Left ventricle myocardium inferior (tissue), 1 donor: ENCODE data around the gene BCL3. TPM values are rescaled to one million over a fixed set of nuclear protein-coding genes. Genes with fewer than 3 reads are reported as not detected.

Source experiments
- DNase-seq: peaks from one replicate; pipeline ENCODE4 v3.0.0-alpha.2; 2020
- H3K27ac ChIP-seq: fragments of 200-600 bp; replicated peaks from 2 replicates; pipeline ENCODE4 v1.8.0; 2021
- H3K27me3 ChIP-seq: fragments of 200-600 bp; 2 replicates; pipeline ENCODE4 v1.8.0; 2021; ENCODE audit warnings: low read depth
- H3K36me3 ChIP-seq: fragments of 200-600 bp; 2 replicates; pipeline ENCODE4 v1.8.0; 2021
- H3K4me1 ChIP-seq: fragments of 200-600 bp; 2 replicates; pipeline ENCODE4 v1.8.0; 2021
- H3K4me3 ChIP-seq: fragments of 200-600 bp; 2 replicates; pipeline ENCODE4 v1.8.0; 2021; ENCODE audit warnings: mild to moderate bottlenecking, moderate library complexity
- H3K9me3 ChIP-seq: fragments of 200-600 bp; replicated peaks from 2 replicates; pipeline ENCODE4 v1.8.0; 2021
- intact Hi-C: fragments of 100-400 bp; cut with micrococcal nuclease; formaldehyde crosslinking; loops from one replicate; pipeline ENCODE4 v1.11.0; 2022
- total RNA-seq: library from RNA; stranded (reverse); fragmentation: NEBNext Ultra II Directional; extraction: Animal tissue kit (Norgen Biotek cat#: 25700); gene quantifications from one replicate; pipeline ENCODE4 v1.2.1, GENCODE V29; 2021
- TF ChIP-seq, protein P1 (sequence below): fragments of 200-600 bp; IDR thresholded peaks from 2 replicates; pipeline ENCODE4 v1.8.0; 2021; ENCODE audit warnings: antibody characterized with exemption, mild to moderate bottlenecking, borderline replicate concordance
- donor health status: DM: no; HTN: yes; CAD: no; lungs with severe emphysema.

The BCL3 gene
- total RNA-seq, 1 donor from 2014 or later = 15.0 TPM

DNA sequence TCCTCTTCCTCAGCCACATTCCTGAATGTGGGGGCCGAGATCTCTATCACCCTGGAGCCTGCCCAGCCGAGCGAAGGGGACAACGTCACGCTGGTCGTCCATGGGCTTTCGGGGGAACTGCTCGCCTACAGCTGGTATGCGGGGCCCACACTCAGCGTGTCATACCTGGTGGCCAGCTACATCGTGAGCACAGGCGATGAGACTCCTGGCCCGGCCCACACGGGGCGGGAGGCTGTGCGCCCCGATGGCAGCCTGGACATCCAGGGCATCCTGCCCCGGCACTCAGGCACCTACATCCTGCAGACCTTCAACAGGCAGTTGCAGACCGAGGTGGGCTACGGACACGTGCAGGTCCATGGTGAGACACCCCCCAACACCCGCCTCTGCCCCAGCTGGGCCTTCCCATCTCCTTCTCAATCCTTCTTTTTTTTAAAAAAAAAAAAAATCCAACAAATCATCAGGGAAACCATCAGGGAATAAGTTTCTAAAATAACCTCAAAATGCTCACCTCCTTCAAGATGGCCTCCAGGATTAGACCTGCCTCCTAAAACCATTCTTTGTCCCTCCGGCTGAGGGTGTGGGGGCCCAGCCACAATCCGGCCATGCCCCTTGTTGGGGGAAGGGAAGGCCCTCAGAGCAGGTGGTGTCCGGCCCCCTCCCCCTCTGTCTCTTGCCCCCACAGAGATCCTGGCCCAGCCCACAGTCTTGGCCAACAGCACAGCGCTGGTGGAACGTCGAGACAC is 45.0 kb upstream of the BCL3 start:
- Histone ChIP-seq H3K4me3 (no peak overlapping the region), H3K4me1 (no peaks in the 10 kb centered on the region), H3K36me3 (no peaks in the 10 kb centered on the region), H3K27me3 (no peaks in the 10 kb centered on the region), H3K27ac (no peak overlapping the region), H3K9me3 (no peaks in the 10 kb centered on the region)
- intact Hi-C loops = no loop called here
- no peak for DNase-seq
- TF ChIP-seq, protein P1, sequence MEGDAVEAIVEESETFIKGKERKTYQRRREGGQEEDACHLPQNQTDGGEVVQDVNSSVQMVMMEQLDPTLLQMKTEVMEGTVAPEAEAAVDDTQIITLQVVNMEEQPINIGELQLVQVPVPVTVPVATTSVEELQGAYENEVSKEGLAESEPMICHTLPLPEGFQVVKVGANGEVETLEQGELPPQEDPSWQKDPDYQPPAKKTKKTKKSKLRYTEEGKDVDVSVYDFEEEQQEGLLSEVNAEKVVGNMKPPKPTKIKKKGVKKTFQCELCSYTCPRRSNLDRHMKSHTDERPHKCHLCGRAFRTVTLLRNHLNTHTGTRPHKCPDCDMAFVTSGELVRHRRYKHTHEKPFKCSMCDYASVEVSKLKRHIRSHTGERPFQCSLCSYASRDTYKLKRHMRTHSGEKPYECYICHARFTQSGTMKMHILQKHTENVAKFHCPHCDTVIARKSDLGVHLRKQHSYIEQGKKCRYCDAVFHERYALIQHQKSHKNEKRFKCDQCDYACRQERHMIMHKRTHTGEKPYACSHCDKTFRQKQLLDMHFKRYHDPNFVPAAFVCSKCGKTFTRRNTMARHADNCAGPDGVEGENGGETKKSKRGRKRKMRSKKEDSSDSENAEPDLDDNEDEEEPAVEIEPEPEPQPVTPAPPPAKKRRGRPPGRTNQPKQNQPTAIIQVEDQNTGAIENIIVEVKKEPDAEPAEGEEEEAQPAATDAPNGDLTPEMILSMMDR = no peak

GRCh38 chr19:44704982-44705381 is 43.5 kb upstream of the BCL3 start:
- no peaks in the 10 kb centered on the region for H3K4me1 ChIP-seq
- DNase-seq = no peak
- TF ChIP-seq, protein P1 = no peak
- intact Hi-C loops = no loop called here
- no peak overlapping the region for H3K4me3 ChIP-seq
- no peaks in the 10 kb centered on the region for H3K9me3 ChIP-seq
- no peaks in the 10 kb centered on the region for H3K36me3 ChIP-seq
- H3K27me3 ChIP-seq = no peaks in the 10 kb centered on the region
- H3K27ac ChIP-seq = no peak overlapping the region

GRCh38 chr19:44705502-44706010 is 43.0 kb upstream of the BCL3 start:
- DNase-seq = no peak
- H3K27ac ChIP-seq = no peak overlapping the region
- intact Hi-C loops = no loop called here
- no peak overlapping the region for H3K4me3 ChIP-seq
- TF ChIP-seq, protein P1 = no peak
- H3K9me3 ChIP-seq = no peaks in the 10 kb centered on the region
- no peaks in the 10 kb centered on the region for H3K4me1 ChIP-seq
- no peaks in the 10 kb centered on the region for H3K36me3 ChIP-seq
- no peaks in the 10 kb centered on the region for H3K27me3 ChIP-seq

- Histone ChIP-seq H3K9me3 (no peaks in the 10 kb centered on the region), H3K4me3 (no peak overlapping the region), H3K27me3 (no peaks in the 10 kb centered on the region), H3K27ac (no peak overlapping the region), H3K4me1 (no peaks in the 10 kb centered on the region), H3K36me3 (no peaks in the 10 kb centered on the region)
- TF ChIP-seq, protein P1 = no peak
- no peak for DNase-seq
- intact Hi-C loops = no loop called here
Measured at GRCh38 chr19:44706506-44707236, 41.8 kb upstream of the BCL3 start.

DNA sequence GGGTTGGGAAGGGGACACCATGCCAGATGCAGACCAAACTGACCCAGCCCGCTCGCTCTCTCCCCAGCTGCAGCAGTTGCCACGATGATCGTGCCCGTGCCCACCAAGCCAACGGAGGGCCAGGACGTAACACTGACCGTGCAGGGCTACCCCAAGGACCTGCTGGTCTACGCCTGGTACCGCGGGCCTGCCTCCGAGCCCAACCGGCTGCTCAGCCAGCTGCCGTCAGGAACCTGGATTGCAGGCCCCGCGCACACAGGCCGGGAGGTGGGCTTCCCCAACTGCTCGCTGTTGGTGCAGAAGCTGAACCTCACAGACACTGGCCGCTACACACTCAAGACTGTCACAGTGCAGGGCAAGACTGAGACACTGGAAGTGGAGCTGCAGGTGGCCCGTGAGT is 40.7 kb upstream of the BCL3 start:
- H3K9me3 ChIP-seq = no peaks in the 10 kb centered on the region
- H3K4me1 ChIP-seq = no peaks in the 10 kb centered on the region
- intact Hi-C loops = no loop called here
- DNase-seq = no peak
- H3K4me3 ChIP-seq = no peak overlapping the region
- TF ChIP-seq, protein P1 = no peak
- H3K27ac ChIP-seq = no peak overlapping the region
- H3K27me3 ChIP-seq = no peaks in the 10 kb centered on the region
- H3K36me3 ChIP-seq = no peaks in the 10 kb centered on the region
